ACC112 (cell line): ENCODE measurements around the gene PURA.

ENCODE experiments used
- H2AFZ ChIP-seq: fragments of 200-600 bp; sonication (generic); one replicate; pipeline ENCODE4 v1.6.0; 2017; ENCODE audit warnings: antibody characterized with exemption, low read length; ENCODE audit not compliant: unreplicated experiment
- H3K27ac ChIP-seq: fragments of 200-600 bp; sonication (generic); 2 replicates; pipeline ENCODE4 v1.5.1; 2014; ENCODE audit warnings: low read depth, mild to moderate bottlenecking, antibody characterized with exemption, low read length, moderate library complexity
- H3K27me3 ChIP-seq: fragments of 200-600 bp; sonication (generic); 2 replicates; pipeline ENCODE4 v1.6.1; 2014; ENCODE audit warnings: mild to moderate bottlenecking, antibody characterized with exemption, low read length, moderate library complexity, mixed read lengths; ENCODE audit not compliant: insufficient read depth
- H3K36me3 ChIP-seq: fragments of 200-600 bp; sonication (generic); 2 replicates; pipeline ENCODE4 v1.6.1; 2016; ENCODE audit warnings: mild to moderate bottlenecking, antibody characterized with exemption, low read length, moderate library complexity, mixed read lengths; ENCODE audit not compliant: insufficient read depth
- H3K4me1 ChIP-seq: fragments of 200-600 bp; sonication (generic); one replicate; pipeline ENCODE4 v1.6.1; 2016; ENCODE audit warnings: low read length, mixed read lengths; ENCODE audit not compliant: insufficient read depth, unreplicated experiment, control insufficient read depth
- H3K4me3 ChIP-seq: fragments of 200-600 bp; sonication (generic); 2 replicates; pipeline ENCODE4 v1.5.1; 2014; ENCODE audit warnings: mild to moderate bottlenecking, low read depth, low read length
- H3K79me2 ChIP-seq: fragments of 200-600 bp; sonication (generic); one replicate; pipeline ENCODE4 v1.6.0; 2016; ENCODE audit warnings: low read length; ENCODE audit not compliant: control insufficient read depth, unreplicated experiment, insufficient read depth

PURA gene

GRCh38 chr5:140109759-140110645, 3.9 kb upstream of the PURA start:
- H3K79me2 ChIP-seq, result peaks cover 70% of the 10 kb centered on the region

GRCh38 chr5:140110646-140110957, 3.3 kb upstream of the PURA start:
- no peaks in the 10 kb centered on the region for H3K36me3 ChIP-seq
- H3K79me2 ChIP-seq, result peaks cover 76% of the 10 kb centered on the region
- H3K27ac ChIP-seq, result no peak overlapping the region

More at GRCh38 chr5:140109759-140110645, 3.9 kb upstream of the PURA start:
- Histone ChIP-seq H2AFZ (no peak overlapping the region), H3K4me1 (peaks cover 26% of the 10 kb centered on the region), H3K27me3 (no peaks in the 10 kb centered on the region), H3K4me3 (peak overlapping the region; percentile 94), H3K27ac (peak overlapping the region; percentile 15), H3K36me3 (no peaks in the 10 kb centered on the region)

GRCh38 chr5:140111011-140111858, 2.7 kb upstream of the PURA start:
- Histone ChIP-seq H3K79me2 (peaks cover 82% of the 10 kb centered on the region), H3K4me1 (peaks cover 34% of the 10 kb centered on the region), H2AFZ (no peak overlapping the region), H3K27me3 (no peaks in the 10 kb centered on the region), H3K27ac (no peak overlapping the region), H3K36me3 (no peaks in the 10 kb centered on the region), H3K4me3 (no peak overlapping the region)

More at GRCh38 chr5:140110646-140110957, 3.3 kb upstream of the PURA start:
- Histone ChIP-seq H3K27me3 (no peaks in the 10 kb centered on the region), H3K4me3 (no peak overlapping the region; the same call in 1 of the 2 replicates), H2AFZ (no peak overlapping the region), H3K4me1 (peaks cover 28% of the 10 kb centered on the region)

GRCh38 chr5:140111859-140112551, 1.9 kb upstream of the PURA start:
- Histone ChIP-seq H3K36me3 (no peaks in the 10 kb centered on the region), H3K27ac (no peak overlapping the region), H3K4me3 (peak overlapping the region; percentile 94), H3K4me1 (peaks cover 39% of the 10 kb centered on the region), H3K27me3 (no peaks in the 10 kb centered on the region), H3K79me2 (peaks cover 88% of the 10 kb centered on the region), H2AFZ (no peak overlapping the region)

GRCh38 chr5:140112685-140113179, 1.2 kb upstream of the PURA start:
- Histone ChIP-seq H3K27me3 (no peaks in the 10 kb centered on the region), H3K27ac (no peak overlapping the region), H3K36me3 (no peaks in the 10 kb centered on the region), H3K79me2 (peaks cover 96% of the 10 kb centered on the region), H3K4me3 (peak overlapping the region; percentile 94), H2AFZ (no peak overlapping the region), H3K4me1 (peaks cover 47% of the 10 kb centered on the region)

- no peaks in the 10 kb centered on the region for H3K27me3 ChIP-seq
- H2AFZ ChIP-seq, result peak overlapping the region; percentile 82
- peaks cover 97% of the 10 kb centered on the region for H3K79me2 ChIP-seq
- no peaks in the 10 kb centered on the region for H3K36me3 ChIP-seq
- H3K4me1 ChIP-seq, result peaks cover 52% of the 10 kb centered on the region
- H3K4me3 ChIP-seq, result peak overlapping the region; percentile 94
- no peak overlapping the region for H3K27ac ChIP-seq
Measured at GRCh38 chr5:140113180-140113698, 670 bp upstream of the PURA start.

- Histone ChIP-seq H3K79me2 (peaks cover 89% of the 10 kb centered on the region), H3K4me3 (peak overlapping the region; percentile 94), H3K36me3 (no peaks in the 10 kb centered on the region), H3K27me3 (no peaks in the 10 kb centered on the region), H3K27ac (peak overlapping the region; percentile 47; the same call in 1 of the 2 replicates), H2AFZ (peak overlapping the region; percentile 47), H3K4me1 (peaks cover 56% of the 10 kb centered on the region)
Measured at GRCh38 chr5:140114341-140115185, 654 bp downstream of the PURA start.

- peaks cover 51% of the 10 kb centered on the region for H3K4me1 ChIP-seq
- H2AFZ ChIP-seq, result no peak overlapping the region
- peaks cover 87% of the 10 kb centered on the region for H3K79me2 ChIP-seq
- no peak overlapping the region for H3K27ac ChIP-seq
- no peaks in the 10 kb centered on the region for H3K27me3 ChIP-seq
- no peaks in the 10 kb centered on the region for H3K36me3 ChIP-seq
- peak overlapping the region; percentile 94 for H3K4me3 ChIP-seq
Measured at GRCh38 chr5:140115186-140115500, 1.2 kb downstream of the PURA start.

- Histone ChIP-seq H3K79me2 (peaks cover 84% of the 10 kb centered on the region), H3K4me3 (no peak overlapping the region), H3K27ac (no peak overlapping the region), H3K36me3 (no peaks in the 10 kb centered on the region), H3K4me1 (peaks cover 54% of the 10 kb centered on the region), H2AFZ (no peak overlapping the region), H3K27me3 (no peaks in the 10 kb centered on the region)
Measured at GRCh38 chr5:140116716-140117115, 2.8 kb downstream of the PURA start.
